Natural killer cell (primary cell): ENCODE data around the gene SLC13A5. TPM values are rescaled to one million over a fixed set of nuclear protein-coding genes. Genes with fewer than 3 reads are reported as not detected.

Source experiments
- ATAC-seq, 3 donors: fragments of 150-1000 bp in 2 of 3; fragments of 200-7000 bp in 1 of 3; cut with Tn5 transposase; 1 replicate in 1 of 3; 2 replicates in 2 of 3; pipeline ENCODE4 v1.10.0; 2021; ENCODE audit warnings: mild to moderate bottlenecking in 2 of 3, moderate library complexity in 2 of 3
- DNase-seq, 2 donors: peaks; one replicate each; pipeline versions ENCODE4 v3.0.0 to v3.0.0-alpha.2; 2013 to 2021; ENCODE audit warnings: mixed read lengths in 1 of 2
- H3K27ac ChIP-seq: one replicate; pipeline ENCODE4 v1.5.1; 2013; ENCODE audit warnings: mild to moderate bottlenecking, low read length
- H3K27me3 ChIP-seq: one replicate; pipeline ENCODE4 v1.6.1; 2013; ENCODE audit warnings: low read length; ENCODE audit not compliant: control insufficient read depth, insufficient read depth
- H3K36me3 ChIP-seq: one replicate; pipeline ENCODE4 v1.6.1; 2013; ENCODE audit warnings: low read length; ENCODE audit not compliant: control insufficient read depth, insufficient read depth
- H3K4me1 ChIP-seq: one replicate; pipeline ENCODE4 v1.6.1; 2013; ENCODE audit warnings: low read length; ENCODE audit not compliant: control insufficient read depth, insufficient read depth
- H3K4me3 ChIP-seq: one replicate; pipeline ENCODE4 v1.5.1; 2013; ENCODE audit warnings: low read length
- H3K9me3 ChIP-seq: one replicate; pipeline ENCODE4 v1.6.1; 2013; ENCODE audit warnings: low read length; ENCODE audit not compliant: control insufficient read depth, insufficient read depth
- H3K27ac Mint-ChIP-seq, 2 donors: one replicate each; pipeline ENCODE4 v1.8.0; 2022; ENCODE audit warnings: mild to moderate bottlenecking in 2 of 2, mixed read lengths in 2 of 2, moderate library complexity in 1 of 2
- H3K27me3 Mint-ChIP-seq, 2 donors: one replicate each; pipeline ENCODE4 v1.8.0; 2022; ENCODE audit warnings: low read depth in 2 of 2, mixed read lengths in 2 of 2
- H3K36me3 Mint-ChIP-seq: one replicate; pipeline ENCODE4 v1.8.0; 2022; ENCODE audit warnings: mixed read lengths
- H3K4me1 Mint-ChIP-seq, 2 donors: one replicate each; pipeline ENCODE4 v1.8.0; 2022; ENCODE audit warnings: mixed read lengths in 2 of 2
- H3K4me3 Mint-ChIP-seq: one replicate; pipeline ENCODE4 v1.8.0; 2022; ENCODE audit warnings: mild to moderate bottlenecking, moderate library complexity, mixed read lengths
- H3K9me3 Mint-ChIP-seq, 2 donors: one replicate each; pipeline ENCODE4 v1.8.0; 2022; ENCODE audit warnings: mixed read lengths in 2 of 2
- CTCF ChIP-seq: fragments of 200-600 bp; IDR thresholded peaks from one replicate; pipeline ENCODE4 v1.8.0; 2022; ENCODE audit warnings: antibody characterized with exemption
- whole genome bisulfite sequencing: methylation state at CpG from one replicate; pipeline ENCODE4 v1.1.7; 2013; ENCODE audit warnings: missing lambda C conversion rate; ENCODE audit not compliant: insufficient coverage; 5-methylcytosine and 5-hydroxymethylcytosine counted together
- intact Hi-C: fragments of 100-400 bp; cut with micrococcal nuclease; formaldehyde crosslinking; loops from one replicate; pipeline ENCODE4 v1.14.2; 2022
- total RNA-seq, 4 donors: library from RNA; stranded (reverse); fragments of 120-200 nt in 1 of 4; gene quantifications; one replicate each; pipeline versions ENCODE4 v1.2.3 to v1.2.4, GENCODE V29; 2013 to 2022

The SLC13A5 gene
- total RNA-seq, 3 donors from 2014 or later (not counting 1 experiment from before 2014, with no cell fraction given) = not detected

GRCh38 chr17:6713918-6714271, 726 bp upstream of the SLC13A5 start:
- DNase-seq (no peak), ATAC-seq (no peak)
- peaks cover 21% of the 10 kb centered on the region for H3K4me1 ChIP-seq
- peaks cover 13% of the 10 kb centered on the region for H3K27me3 ChIP-seq
- H3K4me3 Mint-ChIP-seq = no peak overlapping the region
- no peaks in the 10 kb centered on the region for H3K9me3 Mint-ChIP-seq
- H3K36me3 ChIP-seq = no peaks in the 10 kb centered on the region
- intact Hi-C loops = no loop called here
- H3K36me3 Mint-ChIP-seq = no peaks in the 10 kb centered on the region
- 23% methylated on average over 29 of the region's 29 CpGs for WGBS
- H3K27ac ChIP-seq = no peak overlapping the region
- no peak overlapping the region for H3K4me3 ChIP-seq
- H3K27ac Mint-ChIP-seq = no peak overlapping the region
- no peak for TF ChIP-seq CTCF
- H3K4me1 Mint-ChIP-seq = peaks cover 0 to 21% of the 10 kb centered on the region in 2 donors
- no peaks in the 10 kb centered on the region for H3K9me3 ChIP-seq
- peaks cover 44 to 55% of the 10 kb centered on the region in 2 donors for H3K27me3 Mint-ChIP-seq

DNA sequence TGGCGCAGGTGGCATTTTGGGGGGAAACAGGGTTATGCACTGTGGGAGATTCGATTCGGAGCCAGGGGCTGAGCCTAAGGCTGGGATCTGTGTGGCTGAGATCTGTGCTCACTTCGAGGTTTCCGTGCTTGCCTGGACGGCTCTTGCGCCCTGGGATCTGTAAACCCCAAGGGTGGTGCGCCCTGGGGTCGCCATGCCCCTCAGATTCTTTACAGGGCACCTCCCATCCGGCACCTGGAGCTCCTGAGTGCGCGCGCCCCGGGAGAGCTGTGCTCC, 377 bp downstream of the SLC13A5 start:
- Mint-ChIP-seq H3K4me1 (peaks cover 0 to 21% of the 10 kb centered on the region in 2 donors), H3K36me3 (no peaks in the 10 kb centered on the region), H3K27me3 (peaks cover 46 to 59% of the 10 kb centered on the region in 2 donors), H3K9me3 (no peaks in the 10 kb centered on the region), H3K4me3 (no peak overlapping the region), H3K27ac (no peak overlapping the region)
- no peak overlapping the region for H3K27ac ChIP-seq
- no peak for TF ChIP-seq CTCF
- DNase-seq (no peak), ATAC-seq (no peak)
- intact Hi-C loops = no loop called here
- peaks cover 21% of the 10 kb centered on the region for H3K4me1 ChIP-seq
- WGBS = 19% methylated on average over 14 of the region's 14 CpGs
- no peaks in the 10 kb centered on the region for H3K9me3 ChIP-seq
- peaks cover 13% of the 10 kb centered on the region for H3K27me3 ChIP-seq
- H3K36me3 ChIP-seq = no peaks in the 10 kb centered on the region
- H3K4me3 ChIP-seq = no peak overlapping the region

DNA sequence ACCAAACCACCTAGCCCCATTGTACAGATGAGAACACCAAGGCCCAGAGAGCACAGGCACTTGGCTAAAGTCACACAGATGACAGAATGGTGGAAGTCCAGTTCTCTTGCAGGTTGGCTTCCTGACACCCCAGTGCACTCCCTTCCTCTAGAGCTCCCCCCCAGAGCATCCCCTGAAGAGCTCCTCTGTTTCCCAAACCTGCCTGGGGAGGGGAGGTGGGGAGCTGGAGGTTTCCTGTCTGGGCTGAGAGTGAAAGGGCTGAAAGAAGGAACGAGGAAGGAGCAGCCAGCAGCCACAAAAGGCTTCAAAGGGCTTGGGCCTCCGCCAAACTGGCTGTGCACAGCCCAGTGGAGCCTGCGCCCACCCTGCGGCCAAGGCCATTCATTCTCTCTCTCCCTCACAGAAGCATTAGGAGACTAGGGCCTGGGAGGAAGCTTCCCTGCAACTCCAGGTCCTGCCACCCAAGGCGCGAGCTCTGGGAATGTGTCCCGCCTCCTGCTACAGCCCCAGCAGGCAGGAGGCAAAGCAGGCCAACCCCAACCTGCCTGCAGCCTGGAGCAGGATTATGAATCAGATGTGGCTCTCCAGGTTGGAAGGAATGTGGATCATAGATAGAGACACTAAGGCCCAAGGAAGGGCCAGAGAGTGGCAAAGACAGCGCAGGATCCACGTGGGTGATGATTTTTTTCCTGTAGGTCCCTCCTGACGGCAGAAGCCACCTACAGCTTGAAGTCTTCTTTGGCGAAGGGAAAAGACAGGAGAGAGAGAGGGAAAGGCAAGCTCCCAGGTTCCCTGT, 913 bp downstream of the SLC13A5 start:
- H3K4me3 Mint-ChIP-seq = no peak overlapping the region
- no peaks in the 10 kb centered on the region for H3K36me3 Mint-ChIP-seq
- ATAC-seq (no peak), DNase-seq (no peak)
- H3K27me3 ChIP-seq = peaks cover 13% of the 10 kb centered on the region
- no peaks in the 10 kb centered on the region for H3K36me3 ChIP-seq
- no peaks in the 10 kb centered on the region for H3K9me3 Mint-ChIP-seq
- TF ChIP-seq CTCF = no peak
- no peak overlapping the region for H3K27ac ChIP-seq
- H3K4me3 ChIP-seq = no peak overlapping the region
- H3K4me1 ChIP-seq = peaks cover 21% of the 10 kb centered on the region
- no peak overlapping the region for H3K27ac Mint-ChIP-seq
- intact Hi-C loops = no loop called here
- no peaks in the 10 kb centered on the region for H3K9me3 ChIP-seq
- H3K27me3 Mint-ChIP-seq = peaks cover 44 to 54% of the 10 kb centered on the region in 2 donors
- 63% methylated on average over 11 of the region's 11 CpGs for WGBS
- peaks cover 0 to 21% of the 10 kb centered on the region in 2 donors for H3K4me1 Mint-ChIP-seq

GRCh38 chr17:6711681-6712057, 1.5 kb downstream of the SLC13A5 start:
- ATAC-seq (no peak), DNase-seq (no peak)
- 32% methylated on average over 2 of the region's 2 CpGs for WGBS
- H3K27ac Mint-ChIP-seq = no peak overlapping the region
- Histone ChIP-seq H3K27ac (no peak overlapping the region), H3K36me3 (no peaks in the 10 kb centered on the region), H3K27me3 (peaks cover 13% of the 10 kb centered on the region), H3K4me3 (no peak overlapping the region), H3K9me3 (no peaks in the 10 kb centered on the region), H3K4me1 (peaks cover 21% of the 10 kb centered on the region)
- intact Hi-C loops = no loop called here
- TF ChIP-seq CTCF = no peak
- H3K4me1 Mint-ChIP-seq = peaks cover 0 to 21% of the 10 kb centered on the region in 2 donors
- H3K27me3 Mint-ChIP-seq = peaks cover 42 to 54% of the 10 kb centered on the region in 2 donors
- H3K9me3 Mint-ChIP-seq = no peaks in the 10 kb centered on the region
- no peaks in the 10 kb centered on the region for H3K36me3 Mint-ChIP-seq
- no peak overlapping the region for H3K4me3 Mint-ChIP-seq
